ENCODE measurements around the gene TNRC6C. TPM values are rescaled to one million over a fixed set of nuclear protein-coding genes. Genes with fewer than 3 reads are reported as not detected.

The TNRC6C gene
- total and polyA plus RNA-seq, 2 of the 13 experiments (the other 11 are each of a cell fraction or from before 2014, with no cell fraction given), result 0.66 to 4.9 TPM

- TF ChIP-seq FOSL1 (CRISPR knock-in tag; IDR thresholded peaks at IDR 0.05; ENCODE audit: borderline replicate concordance), result no peak
- TF ChIP-seq TERF1 (CRISPR knock-in tag; IDR thresholded peaks at IDR 0.05), result no peak
- TF ChIP-seq ZBTB20 (CRISPR knock-in tag; IDR thresholded peaks at IDR 0.05; ENCODE audit: borderline replicate concordance, low read depth), result no peak
- TF ChIP-seq RXRA (CRISPR knock-in tag; IDR thresholded peaks at IDR 0.05), result peak; percentile 67; the same call in 1 of the 2 replicates
- no peak for TF ChIP-seq TIGD3 (CRISPR knock-in tag; IDR thresholded peaks at IDR 0.05; ENCODE audit: borderline replicate concordance)
- TF ChIP-seq CCAR2 (optimal IDR thresholded peaks at IDR 0.05; ENCODE audit: low read depth, low read length), result no peak
- TF ChIP-seq MAZ (IDR thresholded peaks at IDR 0.05; ENCODE audit: borderline replicate concordance, low read depth, low read length), result no peak
- TF ChIP-seq MAZ (CRISPR knock-in tag; IDR thresholded peaks at IDR 0.05; ENCODE audit: low read depth), result peak; percentile 62; the same call in 1 of the 2 replicates
- TF ChIP-seq KDM3A (CRISPR knock-in tag; IDR thresholded peaks at IDR 0.05; ENCODE audit: low read depth), result peak; percentile 55; the same call in 1 of the 2 replicates
- TF ChIP-seq ZNF879 (CRISPR knock-in tag; IDR thresholded peaks at IDR 0.05), result no peak
- no peak for TF ChIP-seq PBX3 (CRISPR knock-in tag; IDR thresholded peaks at IDR 0.05; ENCODE audit: borderline replicate concordance)
- TF ChIP-seq RBFOX2 (IDR thresholded peaks at IDR 0.05; ENCODE audit: low read depth, low read length), result no peak
- TF ChIP-seq SMYD3 (CRISPR knock-in tag; IDR thresholded peaks at IDR 0.05), result no peak
- TF ChIP-seq ZNF251 (CRISPR knock-in tag; IDR thresholded peaks at IDR 0.05), result no peak
- TF ChIP-seq ZNF850 (CRISPR knock-in tag; conservative IDR thresholded peaks at IDR 0.05), result no peak
- no peak for TF ChIP-seq ELF1 (CRISPR knock-in tag; IDR thresholded peaks at IDR 0.05)
- TF ChIP-seq ZNF7 (CRISPR knock-in tag; IDR thresholded peaks at IDR 0.05), result no peak
- TF ChIP-seq ZSCAN31 (CRISPR knock-in tag; IDR thresholded peaks at IDR 0.05; ENCODE audit: low read depth), result peak; percentile 33; the same call in 1 of the 2 replicates
- no peak for TF ChIP-seq JARID2 (CRISPR knock-in tag; IDR thresholded peaks at IDR 0.05; ENCODE audit: insufficient replicate concordance)
- no peak for TF ChIP-seq FOXA1 (IDR thresholded peaks at IDR 0.05)
- peak; percentile 73 for TF ChIP-seq FOXA1 (CRISPR knock-in tag; IDR thresholded peaks at IDR 0.05)
- TF ChIP-seq HBP1 (CRISPR knock-in tag; IDR thresholded peaks at IDR 0.05; ENCODE audit: low read depth), result no peak
- TF ChIP-seq POLR2G (IDR thresholded peaks at IDR 0.05; ENCODE audit: low read depth, low read length), result no peak
- no peak for TF ChIP-seq GFI1 (CRISPR knock-in tag; IDR thresholded peaks at IDR 0.05; ENCODE audit: borderline replicate concordance)
- no peak for TF ChIP-seq BCL6 (CRISPR knock-in tag; IDR thresholded peaks at IDR 0.05)
- peak; percentile 10 for TF ChIP-seq ZNF781 (CRISPR knock-in tag; IDR thresholded peaks at IDR 0.05; ENCODE audit: borderline replicate concordance, not compliant biosample characterization)
These were observed 175.7 kb downstream of the TNRC6C start (continued) for GRCh38 chr17:78133971-78134898.
